NCI-H526 (cell line): Measurements from ENCODE around the gene MACROD1.

Experiments
- DNase-seq, 2 experiments: peaks; one replicate each; lab custom pipeline; 2025; lab: John Stamatoyannopoulos, UW

Gene MACROD1

DNA sequence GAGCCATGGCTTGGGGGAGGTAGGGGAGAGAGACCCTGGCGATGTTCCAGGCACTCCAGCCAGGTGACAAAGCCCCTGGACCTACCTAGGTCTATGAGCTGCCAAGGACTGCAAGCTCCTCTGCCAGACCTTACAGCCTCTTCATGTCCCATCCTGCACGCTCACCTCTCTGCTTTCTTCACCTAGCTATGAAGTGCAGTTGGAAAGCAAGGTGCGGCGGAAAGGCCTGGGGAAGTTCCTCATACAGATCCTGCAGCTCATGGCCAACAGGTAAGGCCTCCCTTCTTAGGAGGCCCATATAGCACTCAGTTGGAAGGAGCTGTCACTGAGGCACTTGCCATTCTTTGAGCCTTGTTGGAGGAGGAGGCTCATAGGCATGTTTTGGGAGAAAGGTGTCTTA lies 213.3 kb downstream of the MACROD1 start:
- no peak for DNase-seq

DNA sequence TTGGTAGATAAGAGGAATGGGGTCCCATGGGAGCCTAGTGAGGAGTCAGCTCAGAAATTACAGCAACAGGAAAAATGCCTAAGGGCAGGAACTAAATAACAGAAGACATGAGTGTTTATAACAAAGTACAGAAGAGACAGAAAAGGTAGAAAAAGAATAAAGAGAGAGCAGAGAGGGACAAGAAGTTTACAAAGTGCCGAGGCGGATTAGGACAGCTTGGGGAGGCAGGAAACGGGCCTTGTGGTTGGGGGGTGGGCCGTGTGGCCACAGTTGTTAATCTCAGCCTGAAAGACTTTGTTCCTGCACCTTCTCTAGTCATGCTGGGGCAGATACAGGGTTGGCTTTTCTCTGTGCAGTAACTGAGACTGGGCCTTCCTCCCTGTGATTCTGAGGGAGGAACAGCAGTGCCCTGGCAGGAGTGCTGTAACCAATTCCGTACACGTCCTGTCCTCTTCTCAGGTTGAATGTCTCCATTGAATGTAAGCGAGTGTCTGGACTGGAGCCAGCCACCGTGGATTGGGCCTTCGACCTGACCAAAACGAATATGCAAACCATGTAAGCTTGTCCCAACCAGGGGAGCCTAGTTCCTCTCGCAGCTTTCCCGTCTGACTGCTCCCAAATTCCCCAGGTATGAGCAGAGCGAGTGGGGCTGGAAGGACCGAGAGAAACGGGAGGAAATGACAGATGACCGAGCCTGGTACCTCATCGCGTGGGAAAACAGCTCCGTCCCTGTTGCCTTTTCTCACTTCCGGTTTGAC lies 214.0 kb downstream of the MACROD1 start:
- no peak for DNase-seq
